Prostate gland (tissue), 2 donors: ENCODE data around the gene SLC39A1.

Experiments
- CTCF ChIP-seq, 4 experiments: fragments of 200-600 bp in 2 of 4; fragments of 450-650 bp in 2 of 4; sonication (generic) in 2 of 4; IDR thresholded peaks; 1 replicate in 3 of 4; 2 replicates in 1 of 4; pipeline ENCODE4 v1.5.1; 2016 to 2019; ENCODE audit warnings: antibody characterized with exemption in 4 of 4, mild to moderate bottlenecking in 2 of 4, moderate library complexity in 2 of 4
- POLR2A ChIP-seq: fragments of 450-650 bp; IDR thresholded peaks from one replicate; pipeline ENCODE4 v1.6.1; 2016; ENCODE audit warnings: antibody characterized with exemption, mild to moderate bottlenecking
- POLR2AphosphoS5 ChIP-seq: sonication (generic); formaldehyde crosslinking; IDR thresholded peaks from one replicate; pipeline ENCODE4 v1.6.1; 2017; ENCODE audit warnings: antibody characterized with exemption

DNA sequence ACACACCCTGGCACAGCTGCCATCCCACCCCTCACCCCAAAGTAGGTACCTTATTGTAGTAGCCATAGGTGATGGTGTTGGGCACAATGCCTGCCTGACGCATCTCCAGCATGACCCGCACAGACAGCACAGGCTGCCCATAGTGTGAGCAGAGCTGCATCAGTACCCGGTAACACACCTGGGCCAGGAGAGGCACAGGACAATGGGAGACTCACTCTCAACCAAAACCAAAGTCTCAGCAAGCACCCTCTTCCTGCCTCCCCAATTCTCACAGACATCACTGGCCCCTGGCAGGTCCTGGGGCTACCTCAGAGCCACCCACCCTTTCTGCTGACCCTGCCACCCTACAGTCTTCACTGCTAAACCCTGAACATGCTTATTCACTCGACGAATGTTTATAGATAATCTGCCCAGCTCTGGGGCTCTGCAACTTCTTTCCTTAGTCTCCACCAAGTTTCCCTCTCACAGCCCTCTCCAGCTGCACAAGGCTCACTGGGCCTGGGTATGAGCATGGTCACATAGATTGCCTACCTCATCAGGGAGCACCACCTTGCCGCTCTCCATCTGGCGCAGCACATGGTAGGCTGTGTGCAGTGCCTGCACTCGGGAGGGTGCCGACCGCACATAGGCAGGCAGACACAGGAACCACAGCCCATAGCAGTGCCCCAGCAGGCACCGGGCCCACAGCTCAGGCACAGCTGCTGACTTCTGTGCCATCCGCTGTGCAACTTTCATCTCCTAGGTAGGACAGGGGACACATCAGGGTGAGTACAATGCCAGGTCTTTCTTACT is 27.1 kb downstream of the SLC39A1 start:
- no peak for TF ChIP-seq CTCF (IDR thresholded peaks at IDR 0.05)
- TF ChIP-seq POLR2A: no peak
- no peak for TF ChIP-seq POLR2AphosphoS5
